GM21786 (cell line): ENCODE results near the gene PRSS58.

Source experiments
- ATAC-seq: cut with Tn5 transposase; IDR thresholded peaks from one replicate; pipeline ENCODE4 v1.9.1; 2021; ENCODE audit not compliant: unreplicated experiment

Gene PRSS58

DNA sequence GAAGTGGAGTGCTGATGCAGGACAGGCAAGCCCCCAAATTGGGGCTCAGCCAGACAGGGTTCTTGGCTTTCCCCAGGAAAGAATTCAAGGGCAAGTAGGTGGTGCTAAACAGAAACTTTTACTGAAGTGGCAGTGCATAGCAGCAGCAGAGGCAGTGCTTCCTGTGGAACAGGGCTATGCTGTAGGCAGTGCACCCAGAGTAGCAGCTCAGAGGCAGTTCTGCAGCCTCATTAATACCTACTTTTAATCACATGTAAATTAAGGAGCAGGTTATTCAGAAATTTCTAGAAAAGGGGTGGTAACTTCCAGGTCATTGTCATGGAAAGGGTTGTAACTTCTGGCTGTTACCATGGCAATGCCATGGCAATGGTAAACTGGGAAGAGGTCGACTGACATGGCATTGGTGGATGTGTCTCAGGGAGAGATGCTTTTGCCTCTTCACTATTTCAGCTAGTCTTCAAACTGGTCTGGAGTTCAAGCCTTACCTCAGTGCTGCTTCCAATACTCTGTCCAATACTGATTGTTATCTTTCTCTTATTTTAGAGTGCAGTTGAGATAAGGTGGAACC lies 29.2 kb downstream of the PRSS58 start:
- ATAC-seq = no peak
